Dermis microvascular lymphatic vessel endothelial cell (primary cell): Measurements from ENCODE around the gene ERC2. TPM values are rescaled to one million over a fixed set of nuclear protein-coding genes. Genes with fewer than 3 reads are reported as not detected.

Experiments used
- DNase-seq, 2 donors: peaks; one replicate each; pipeline versions ENCODE4 v3.0.0 to v3.0.0-alpha.2; 2010; ENCODE audit warnings: low read depth in 2 of 2
- total RNA-seq: library from RNA; depleted of rRNA; stranded (reverse); fragments of >200 nt; gene quantifications from 2 replicates; pipeline ENCODE4 v1.2.1, GENCODE V29; 2014

Gene ERC2
- total RNA-seq, 1 donor from 2014 or later: 1.5 TPM

- DNase-seq: no peak
Observed at GRCh38 chr3:55541456-55541855, 926.8 kb downstream of the ERC2 start.

- no peak for DNase-seq
Observed at GRCh38 chr3:55541016-55541415, 927.3 kb downstream of the ERC2 start.

GRCh38 chr3:55540579-55540978 lies 927.7 kb downstream of the ERC2 start:
- no peak for DNase-seq

- no peak for DNase-seq
Observed at GRCh38 chr3:55538158-55538557, 930.1 kb downstream of the ERC2 start.

- DNase-seq: no peak
Observed at GRCh38 chr3:55537563-55537962, 930.7 kb downstream of the ERC2 start.

DNA sequence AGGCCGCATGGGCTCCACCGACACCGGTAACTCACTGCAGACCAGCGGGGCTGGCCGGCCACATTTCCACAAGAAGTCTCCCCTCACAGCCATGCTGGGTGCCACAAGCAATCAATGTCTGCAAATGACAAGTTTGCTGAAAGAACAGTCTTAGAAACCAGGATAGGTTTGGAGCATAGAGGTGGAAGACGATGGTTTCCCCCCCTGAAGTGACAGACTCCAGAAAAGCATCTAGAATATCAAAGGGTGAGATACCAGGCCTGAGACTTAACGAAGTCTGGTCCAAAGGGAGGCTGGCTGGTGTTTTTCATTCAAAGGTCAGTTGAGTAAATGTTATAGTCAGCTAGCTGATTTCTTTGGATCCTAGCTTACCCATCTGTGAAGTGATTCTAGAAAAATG lies 931.1 kb downstream of the ERC2 start:
- DNase-seq: no peak

DNA sequence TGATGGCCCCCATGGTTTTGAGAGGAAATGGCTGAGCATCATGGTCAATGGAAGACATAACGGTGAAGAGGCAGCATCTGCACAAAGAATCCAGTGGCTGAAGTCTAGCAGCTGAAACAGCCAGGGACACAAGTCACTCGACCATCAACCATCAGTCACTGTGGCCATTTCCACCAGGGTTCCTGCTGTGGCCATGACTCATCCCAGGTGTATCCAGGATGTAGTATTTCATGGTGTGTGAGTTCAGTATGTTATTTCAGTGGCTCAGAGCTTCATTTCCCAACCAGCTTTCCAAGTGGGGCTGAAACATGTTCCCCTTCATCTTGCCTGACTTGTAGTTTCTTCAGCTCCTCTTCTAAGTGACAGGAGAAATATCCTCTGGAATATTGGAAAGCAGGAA lies 933.4 kb downstream of the ERC2 start:
- no peak for DNase-seq

DNA sequence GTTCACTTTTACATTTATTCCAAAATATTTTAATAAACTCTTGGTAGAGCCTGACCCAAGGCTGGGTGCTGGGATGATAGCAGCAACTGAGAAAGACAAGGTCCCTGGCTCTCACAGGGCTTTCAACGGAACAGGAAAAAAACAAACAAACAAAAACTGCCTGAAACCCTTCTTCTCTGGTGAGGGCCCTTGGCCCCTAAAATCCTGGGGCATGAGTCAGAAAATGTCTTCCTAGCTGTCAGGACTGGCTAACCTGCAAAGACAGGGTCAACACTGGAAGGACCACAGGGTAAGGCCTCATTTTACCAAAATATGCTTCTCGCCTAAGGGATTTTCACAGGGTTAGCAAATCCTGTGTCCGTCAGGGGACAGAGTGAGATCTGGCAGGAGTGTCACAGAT lies 935.5 kb downstream of the ERC2 start:
- DNase-seq: no peak

DNA sequence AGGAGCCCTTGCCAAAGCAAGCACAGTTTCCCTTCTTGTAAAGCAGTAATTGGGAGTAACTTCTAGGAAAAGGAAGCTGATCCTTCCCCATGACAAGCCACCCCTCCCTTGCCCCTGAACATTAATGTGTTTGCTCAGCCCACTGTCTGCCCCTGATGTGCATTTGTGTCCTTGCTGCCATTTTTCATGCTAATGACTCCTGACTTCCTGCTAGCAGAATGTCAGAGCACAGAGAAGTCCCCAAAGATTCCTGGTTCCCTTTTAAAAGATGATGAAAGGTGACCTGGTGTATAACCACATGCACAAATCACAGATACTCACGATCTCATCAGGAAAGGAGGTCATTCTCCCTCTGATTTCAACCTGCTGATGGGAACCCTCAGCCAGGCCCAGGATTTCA lies 936.9 kb downstream of the ERC2 start:
- no peak for DNase-seq

DNA sequence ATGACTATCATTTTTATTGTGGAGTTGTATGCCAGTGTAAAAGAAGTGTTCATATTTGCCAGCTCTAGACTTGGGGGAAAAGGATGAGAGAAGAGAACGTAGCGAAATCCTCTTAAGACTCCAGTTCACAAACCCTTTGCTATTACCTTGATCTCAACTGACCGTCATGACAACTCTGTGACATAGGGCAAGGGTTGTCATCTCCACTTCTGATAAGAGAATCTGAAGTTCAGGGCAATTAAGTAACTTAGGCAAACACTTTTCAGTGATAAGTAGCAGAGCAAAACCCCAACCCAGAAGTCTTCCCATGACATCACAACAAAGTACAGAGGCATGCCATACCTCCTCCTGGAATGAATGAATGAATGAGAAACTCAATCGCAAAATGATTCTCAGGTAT lies 940.9 kb downstream of the ERC2 start:
- DNase-seq: no peak

DNA sequence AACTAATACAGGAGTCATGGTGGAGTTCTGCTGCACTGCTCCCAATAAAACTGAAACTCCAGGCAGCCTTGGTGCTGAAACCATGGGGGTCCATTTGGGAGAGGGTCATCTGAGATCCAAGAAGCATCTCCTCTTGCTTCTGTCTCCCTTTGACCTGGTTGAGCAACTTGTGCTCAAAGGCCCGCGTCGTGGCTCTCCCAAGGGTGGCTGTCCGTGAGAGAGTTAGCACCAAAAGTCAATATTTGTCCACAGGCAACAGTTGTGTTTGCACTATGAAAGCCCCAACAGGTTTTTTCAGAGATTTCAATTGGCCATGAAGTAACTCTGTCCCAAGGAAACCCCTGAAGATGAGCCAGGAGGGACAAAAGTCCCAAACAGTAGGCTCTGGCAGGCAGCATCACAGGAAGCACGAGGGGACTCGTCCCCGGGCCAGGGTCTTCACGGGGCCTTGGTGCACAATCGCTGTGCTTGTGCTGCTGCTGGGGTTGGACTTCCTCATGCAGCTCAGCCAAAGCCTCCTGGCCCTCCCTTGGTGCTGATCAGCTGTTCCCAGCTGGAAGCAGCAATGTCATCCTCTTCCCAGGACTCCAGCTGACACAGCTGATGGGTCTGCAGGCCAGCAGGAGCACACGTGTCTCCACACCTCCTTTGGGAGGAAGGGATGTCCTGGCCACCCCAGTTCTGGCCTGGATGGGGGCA lies 941.8 kb downstream of the ERC2 start:
- no peak for DNase-seq

- DNase-seq: no peak
Observed at GRCh38 chr3:55525436-55525835, 942.8 kb downstream of the ERC2 start.

DNA sequence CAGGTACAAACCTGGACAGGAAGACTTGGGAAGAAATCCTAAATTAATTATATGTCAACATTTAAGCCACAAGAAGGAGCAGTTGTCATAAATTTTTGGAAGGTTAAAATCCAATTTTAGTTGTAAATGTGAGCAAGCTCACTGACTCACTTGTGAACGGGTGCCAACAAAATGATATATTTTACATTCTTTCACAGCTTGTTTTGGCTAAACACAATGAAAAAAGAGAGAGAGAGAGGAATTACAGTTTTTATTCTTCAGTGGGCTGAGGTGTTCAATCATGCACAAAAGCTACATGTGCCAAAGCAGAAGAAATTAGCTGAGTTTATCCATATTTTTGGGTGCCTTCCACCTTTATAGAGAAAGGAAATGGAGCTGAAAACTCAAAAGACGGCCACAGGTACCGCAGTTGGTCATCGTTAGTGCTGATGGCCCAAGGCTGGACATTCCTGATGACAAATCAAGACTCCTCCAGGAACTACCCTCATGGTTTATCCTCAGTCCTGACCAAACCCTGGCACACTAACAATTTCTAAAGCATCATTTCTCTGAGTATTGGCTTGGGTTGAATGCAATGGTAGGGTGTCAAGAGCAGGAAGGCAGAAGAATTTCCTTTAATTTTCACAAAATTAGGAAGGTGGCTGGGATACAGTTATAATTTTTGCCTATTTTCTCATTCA lies 943.6 kb downstream of the ERC2 start:
- DNase-seq: no peak

GRCh38 chr3:55523471-55523870 lies 944.8 kb downstream of the ERC2 start:
- no peak for DNase-seq

- DNase-seq: no peak
Observed at GRCh38 chr3:55521738-55522421, 946.4 kb downstream of the ERC2 start.

DNA sequence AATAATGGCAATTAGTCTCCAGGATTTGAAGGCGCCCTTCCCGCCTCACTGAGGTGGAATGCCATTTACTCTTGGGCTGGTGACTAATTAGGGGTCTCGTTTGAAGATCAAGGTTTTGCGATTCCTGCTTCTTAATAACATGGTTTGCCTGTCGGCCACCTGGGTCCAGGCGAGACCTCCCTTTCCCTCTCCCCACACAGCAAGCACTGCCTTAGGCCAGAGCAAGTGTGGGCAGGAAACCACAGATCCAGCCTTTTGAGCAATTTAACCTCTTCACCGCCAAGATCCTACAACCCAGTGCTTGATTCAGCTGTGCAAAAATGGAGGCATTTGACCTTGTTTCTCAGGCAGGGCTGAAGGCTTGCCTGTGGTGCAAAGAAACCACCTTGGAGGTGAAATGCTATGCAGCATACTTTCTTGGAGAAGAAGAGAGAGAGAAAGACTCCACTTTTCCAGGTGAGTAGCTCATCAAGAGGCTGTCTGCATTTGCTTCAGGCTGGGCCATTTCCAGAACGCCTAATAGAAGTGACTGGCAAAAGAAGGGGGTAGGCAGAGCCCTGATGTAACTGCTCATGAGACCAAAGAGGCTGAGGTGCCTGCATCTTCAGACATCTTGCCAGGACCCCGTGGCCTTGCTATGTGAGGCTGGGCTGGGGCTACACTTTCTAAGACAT lies 947.1 kb downstream of the ERC2 start:
- DNase-seq: no peak

- no peak for DNase-seq
Observed at GRCh38 chr3:55519019-55519418, 949.2 kb downstream of the ERC2 start.

DNA sequence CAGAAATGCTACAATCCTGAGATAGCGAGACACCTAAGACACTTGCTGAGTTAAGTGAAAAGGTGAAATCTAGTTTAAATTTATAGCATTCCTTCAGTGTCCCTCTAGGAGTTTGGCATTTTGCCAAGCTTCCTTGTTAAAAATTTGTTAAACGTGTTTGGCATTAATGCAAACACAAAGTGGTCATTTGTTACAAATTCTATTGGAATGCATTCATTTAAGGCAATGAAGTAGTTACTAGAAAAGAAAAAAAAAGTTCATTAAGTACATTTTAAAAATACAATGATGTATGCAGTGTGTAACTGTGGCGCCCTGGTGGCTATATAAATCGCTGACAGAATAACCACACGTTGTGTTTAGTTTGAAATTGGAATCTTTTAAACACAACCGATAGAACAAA lies 949.8 kb downstream of the ERC2 start:
- no peak for DNase-seq

DNA sequence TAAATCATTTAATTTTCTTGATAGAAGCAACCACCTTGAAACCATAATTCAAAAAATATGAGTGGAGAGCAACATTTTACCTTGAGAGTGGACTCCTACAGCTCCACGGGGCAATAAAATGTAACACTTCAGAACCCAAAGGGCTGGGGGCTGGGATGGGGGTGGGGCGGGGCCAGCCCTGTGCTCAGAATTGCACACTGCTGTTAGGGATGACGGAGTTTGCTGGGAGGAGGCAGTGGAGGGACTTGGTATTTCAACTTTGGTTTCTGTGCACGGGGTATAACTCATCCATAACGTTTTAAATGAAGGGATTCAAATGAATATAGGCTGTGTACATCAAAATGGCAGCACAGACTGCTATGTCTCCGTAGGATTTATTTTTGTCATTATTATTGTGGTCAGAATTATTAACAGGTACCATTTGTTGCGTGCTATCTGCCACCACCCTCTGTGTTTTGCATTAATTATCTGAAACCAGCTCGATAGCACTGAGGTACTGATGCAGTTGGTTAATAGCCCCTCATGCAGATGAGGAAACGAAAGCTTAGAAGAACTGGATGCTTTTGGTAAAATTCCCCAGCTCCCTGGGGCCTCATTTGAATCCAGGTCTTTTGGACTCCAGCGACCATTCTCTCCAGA lies 951.8 kb downstream of the ERC2 start:
- DNase-seq: no peak

GRCh38 chr3:55515550-55516246 lies 952.6 kb downstream of the ERC2 start:
- no peak for DNase-seq

- DNase-seq: no peak
Observed at GRCh38 chr3:55514962-55515361, 953.3 kb downstream of the ERC2 start.
